ENCODE results near the gene CWF19L2. TPM values are rescaled to one million over a fixed set of nuclear protein-coding genes. Genes with fewer than 3 reads are reported as not detected.
"Not testable (repeated sequence)": the region's sequence is repeated elsewhere in the genome, so short reads cannot be mapped to it uniquely, and the experiment has no call there.

CWF19L2 gene
- total RNA-seq, 1 donor from 2014 or later: 17.3 TPM

- no peak overlapping the region for H3K27ac ChIP-seq
- H3K27me3 ChIP-seq: no peaks in the 10 kb centered on the region
- H3K4me1 ChIP-seq: no peaks in the 10 kb centered on the region
- H3K36me3 ChIP-seq: peaks cover 46% of the 10 kb centered on the region
- H3K4me3 ChIP-seq: no peak overlapping the region
- ATAC-seq (no peak), DNase-seq (no peak)
- no peak for TF ChIP-seq CTCF (IDR thresholded peaks at IDR 0.05)
- intact Hi-C loops (cut with DNase I): no loop called here
- no peaks in the 10 kb centered on the region for H3K9me3 ChIP-seq
Measured at GRCh38 chr11:107430525-107430924, 27.1 kb downstream of the CWF19L2 start.

DNA sequence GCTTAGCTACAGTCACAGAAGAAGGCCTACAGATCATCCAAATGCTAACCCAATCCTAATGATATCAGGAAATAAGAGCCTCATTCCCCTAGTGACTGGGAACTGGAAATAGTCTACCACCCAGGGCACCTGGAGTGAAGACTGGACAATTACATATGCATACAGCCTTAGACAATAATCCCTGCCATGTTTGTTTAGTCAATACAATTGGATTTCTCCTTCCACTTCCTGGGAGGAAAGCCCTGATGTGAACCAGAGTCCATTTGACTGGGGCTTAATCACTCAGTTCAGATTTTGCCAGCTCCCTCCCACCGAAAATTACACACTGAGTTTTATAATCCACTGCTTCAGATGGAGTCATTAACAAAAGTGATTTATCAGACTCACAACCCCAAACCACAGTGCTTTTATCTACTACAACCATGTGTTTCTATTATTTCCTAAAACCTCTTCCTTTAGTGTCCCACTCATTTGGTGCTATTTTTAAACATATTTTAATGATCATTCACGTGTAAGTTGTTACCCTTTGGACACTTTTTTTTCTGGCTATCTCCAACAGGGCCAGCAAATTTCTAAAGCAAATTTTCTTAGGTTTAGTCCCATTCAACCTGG, 29.9 kb downstream of the CWF19L2 start:
- Histone ChIP-seq H3K27me3 (no peaks in the 10 kb centered on the region), H3K4me3 (no peak overlapping the region), H3K9me3 (no peaks in the 10 kb centered on the region), H3K27ac (no peak overlapping the region), H3K36me3 (peaks cover 38% of the 10 kb centered on the region), H3K4me1 (no peaks in the 10 kb centered on the region)
- TF ChIP-seq CTCF (IDR thresholded peaks at IDR 0.05): no peak
- intact Hi-C loops (cut with DNase I): no loop called here
- DNase-seq (no peak), ATAC-seq (no peak)

DNA sequence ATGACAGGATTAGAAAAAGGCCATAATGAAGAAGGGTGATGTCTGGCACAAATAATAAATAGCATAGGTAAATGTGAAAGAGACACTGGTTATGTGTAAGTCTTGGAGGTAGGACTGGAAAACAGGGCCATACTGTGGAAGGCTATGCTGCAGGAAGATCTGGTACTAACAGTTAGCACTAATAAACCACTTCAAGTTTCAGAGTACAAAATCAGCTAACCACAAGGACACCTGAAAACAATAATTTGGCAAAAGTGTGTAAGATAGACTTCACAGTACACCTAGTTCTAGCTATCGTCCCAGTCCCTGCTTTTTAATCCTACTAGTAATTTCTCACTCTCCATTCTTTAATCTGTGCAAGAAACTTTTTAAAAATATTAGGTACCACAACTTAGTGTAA, 44.3 kb downstream of the CWF19L2 start:
- peaks cover 59% of the 10 kb centered on the region for H3K36me3 ChIP-seq

GRCh38 chr11:107408762-107409211, 48.8 kb downstream of the CWF19L2 start:
- no peak overlapping the region for H3K27ac ChIP-seq
- H3K27me3 ChIP-seq: no peaks in the 10 kb centered on the region
- intact Hi-C loops (cut with DNase I): no loop called here
- no peak for TF ChIP-seq CTCF (IDR thresholded peaks at IDR 0.05)
- ATAC-seq (no peak), DNase-seq (no peak)
- peaks cover 26% of the 10 kb centered on the region for H3K36me3 ChIP-seq
- no peak overlapping the region for H3K4me3 ChIP-seq
- no peaks in the 10 kb centered on the region for H3K4me1 ChIP-seq
- H3K9me3 ChIP-seq: no peaks in the 10 kb centered on the region

More for the DNA sequence above, 44.3 kb downstream of the CWF19L2 start:
- DNase-seq (no peak), ATAC-seq (no peak)
- no peaks in the 10 kb centered on the region for H3K9me3 ChIP-seq
- no peaks in the 10 kb centered on the region for H3K4me1 ChIP-seq
- no peak overlapping the region for H3K27ac ChIP-seq
- no peaks in the 10 kb centered on the region for H3K27me3 ChIP-seq
- TF ChIP-seq CTCF (IDR thresholded peaks at IDR 0.05): no peak
- intact Hi-C loops (cut with DNase I): no loop called here
- H3K4me3 ChIP-seq: no peak overlapping the region

GRCh38 chr11:107405260-107405659, 52.4 kb downstream of the CWF19L2 start:
- Histone ChIP-seq H3K4me3 (no peak overlapping the region), H3K27me3 (no peaks in the 10 kb centered on the region), H3K27ac (no peak overlapping the region), H3K9me3 (no peaks in the 10 kb centered on the region), H3K4me1 (no peaks in the 10 kb centered on the region), H3K36me3 (peaks cover 9% of the 10 kb centered on the region)
- ATAC-seq (no peak), DNase-seq (no peak)
- TF ChIP-seq CTCF (IDR thresholded peaks at IDR 0.05): no peak
- intact Hi-C loops (cut with DNase I): no loop called here

DNA sequence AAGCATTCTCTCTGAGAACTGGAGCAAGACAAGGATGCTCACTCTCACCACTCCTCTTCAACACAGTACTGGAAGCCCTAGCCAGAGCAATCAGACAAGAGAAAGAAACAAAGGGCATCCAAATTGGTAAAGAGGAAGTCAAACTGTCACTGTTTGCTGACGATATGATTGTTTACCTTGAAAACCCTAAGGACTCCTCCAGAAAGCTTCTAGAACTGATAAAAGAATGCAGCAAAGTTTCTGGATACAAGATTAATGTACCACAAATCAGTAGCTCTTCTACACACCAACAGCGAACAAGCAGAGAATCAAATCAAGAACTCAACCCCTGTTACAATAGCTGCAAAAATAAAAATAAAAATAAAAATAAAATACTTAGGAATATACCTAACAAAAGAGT, 56.5 kb downstream of the CWF19L2 start:
- H3K27me3 ChIP-seq; intact Hi-C loops (cut with DNase I); H3K4me3 ChIP-seq; DNase-seq; H3K27ac ChIP-seq; H3K36me3 ChIP-seq; H3K9me3 ChIP-seq; H3K4me1 ChIP-seq; ATAC-seq: not testable (repeated sequence)

All from upper lobe of right lung (tissue), 1 donor.